GM19240 (cell line): ENCODE results near the gene RFTN1.
A peak's percentile ranks its signal among the peaks of the same experiment; 100 is the strongest.

Experiments
- DNase-seq: peaks from one replicate; pipeline ENCODE4 v3.0.0; 2011; ENCODE audit warnings: low spot score; ENCODE audit not compliant: insufficient read length

RFTN1 gene, protein sequence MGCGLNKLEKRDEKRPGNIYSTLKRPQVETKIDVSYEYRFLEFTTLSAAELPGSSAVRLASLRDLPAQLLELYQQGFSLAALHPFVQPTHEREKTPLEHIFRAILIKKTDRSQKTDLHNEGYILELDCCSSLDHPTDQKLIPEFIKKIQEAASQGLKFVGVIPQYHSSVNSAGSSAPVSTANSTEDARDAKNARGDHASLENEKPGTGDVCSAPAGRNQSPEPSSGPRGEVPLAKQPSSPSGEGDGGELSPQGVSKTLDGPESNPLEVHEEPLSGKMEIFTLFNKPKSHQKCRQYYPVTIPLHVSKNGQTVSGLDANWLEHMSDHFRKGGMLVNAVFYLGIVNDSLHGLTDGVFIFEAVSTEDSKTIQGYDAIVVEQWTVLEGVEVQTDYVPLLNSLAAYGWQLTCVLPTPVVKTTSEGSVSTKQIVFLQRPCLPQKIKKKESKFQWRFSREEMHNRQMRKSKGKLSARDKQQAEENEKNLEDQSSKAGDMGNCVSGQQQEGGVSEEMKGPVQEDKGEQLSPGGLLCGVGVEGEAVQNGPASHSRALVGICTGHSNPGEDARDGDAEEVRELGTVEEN

DNA sequence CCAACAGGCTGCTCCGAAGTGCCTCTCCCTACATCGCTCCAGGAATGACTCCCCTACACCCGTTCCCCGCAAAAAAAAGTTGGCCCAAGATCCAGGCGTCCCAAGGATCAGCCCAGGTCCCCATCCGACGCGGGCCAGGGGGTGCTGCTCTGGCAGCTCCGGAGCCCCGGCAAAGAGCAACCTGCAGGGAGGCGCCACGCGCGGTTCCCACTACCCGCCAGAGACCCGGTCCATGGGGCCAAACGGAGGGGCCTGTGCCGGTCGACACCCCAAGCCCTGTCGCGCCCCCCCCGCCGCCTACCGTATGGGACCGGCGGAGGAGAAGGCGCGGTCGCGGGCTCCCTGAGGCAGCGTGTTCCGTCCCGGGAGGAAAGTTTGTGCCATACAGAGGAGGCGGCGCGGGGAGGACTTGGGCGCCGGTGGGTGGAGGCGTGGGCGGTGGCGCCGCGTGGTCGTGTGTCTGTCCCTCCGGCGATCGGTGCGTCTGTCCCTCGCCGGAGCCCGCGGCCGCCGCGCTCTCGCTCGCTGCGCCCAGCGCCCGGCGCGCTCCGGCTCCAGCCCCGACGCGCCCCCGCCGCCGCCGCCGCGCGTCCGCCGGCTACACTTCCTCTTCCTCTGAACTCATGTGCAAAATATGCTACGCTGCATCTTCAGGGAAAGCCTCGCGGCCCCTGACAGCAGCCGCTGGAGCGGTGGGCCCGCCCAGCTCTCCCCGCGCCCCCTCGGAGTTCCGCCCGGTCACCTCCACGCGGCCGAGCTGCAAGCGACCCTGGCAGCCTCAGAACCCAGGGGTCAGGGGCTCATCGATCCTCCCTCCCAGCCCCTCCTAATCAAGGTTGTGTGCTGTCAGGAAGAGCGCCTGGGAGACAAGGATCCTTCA lies at the start of gene RFTN1:
TSS of gene RFTN1 (minus strand) at position 559 of the 880 bp plus-strand sequence. CDS start 19,830 bp downstream, outside the sequence.
- DNase-seq: no peak

DNA sequence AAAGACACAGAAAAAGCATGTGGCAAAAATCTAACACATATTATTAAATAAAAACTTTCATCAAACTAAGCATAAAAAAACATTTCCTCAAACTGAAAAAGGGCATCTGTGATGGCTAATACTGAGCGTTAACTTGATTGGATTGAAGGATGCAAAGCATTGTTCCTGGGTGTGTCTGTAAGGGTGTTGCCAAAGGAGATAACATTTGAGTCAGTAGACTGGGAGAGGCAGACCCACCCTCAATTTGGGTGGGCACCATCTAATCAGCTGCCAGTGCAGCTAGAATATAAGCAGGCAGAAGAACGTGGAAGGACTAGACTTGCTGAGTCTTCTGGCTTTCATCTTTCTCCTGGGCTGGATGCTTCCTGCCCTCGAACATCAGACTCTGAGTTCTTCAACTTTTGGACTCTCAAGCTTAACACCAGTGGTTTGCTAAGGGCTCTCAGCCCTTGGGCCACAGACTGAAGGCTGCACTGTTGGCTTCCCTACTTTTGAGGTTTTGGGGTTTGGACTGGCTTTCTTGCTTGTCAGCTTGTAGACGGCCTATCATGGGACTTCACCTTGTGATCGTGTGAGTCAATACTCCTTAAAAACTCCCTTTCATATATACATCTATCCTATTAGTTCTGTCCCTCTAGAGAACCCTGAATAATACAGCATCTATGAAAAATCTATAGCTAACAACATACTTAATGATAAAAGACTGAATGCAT lies 46.3 kb upstream of the RFTN1 start:
- DNase-seq: no peak

DNA sequence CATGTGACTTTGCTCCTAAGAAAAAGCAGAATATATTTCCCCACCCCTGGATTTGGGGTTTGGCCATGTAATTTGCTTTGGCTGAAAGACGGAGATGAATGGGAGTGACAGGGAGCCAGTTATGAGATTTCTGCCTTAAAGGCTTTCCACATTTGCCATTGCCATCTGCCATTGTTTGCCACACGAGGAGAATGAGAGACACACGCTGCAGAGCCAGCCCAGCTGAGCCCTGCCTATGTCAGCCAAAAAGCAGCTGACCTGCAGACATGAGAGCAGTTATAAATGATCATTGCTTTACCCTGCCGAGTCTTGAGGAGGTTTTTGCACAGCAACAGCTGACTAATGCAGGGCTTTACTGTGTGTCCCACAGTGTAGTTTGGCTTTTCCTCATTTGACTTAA lies 40.6 kb upstream of the RFTN1 start:
- no peak for DNase-seq

DNA sequence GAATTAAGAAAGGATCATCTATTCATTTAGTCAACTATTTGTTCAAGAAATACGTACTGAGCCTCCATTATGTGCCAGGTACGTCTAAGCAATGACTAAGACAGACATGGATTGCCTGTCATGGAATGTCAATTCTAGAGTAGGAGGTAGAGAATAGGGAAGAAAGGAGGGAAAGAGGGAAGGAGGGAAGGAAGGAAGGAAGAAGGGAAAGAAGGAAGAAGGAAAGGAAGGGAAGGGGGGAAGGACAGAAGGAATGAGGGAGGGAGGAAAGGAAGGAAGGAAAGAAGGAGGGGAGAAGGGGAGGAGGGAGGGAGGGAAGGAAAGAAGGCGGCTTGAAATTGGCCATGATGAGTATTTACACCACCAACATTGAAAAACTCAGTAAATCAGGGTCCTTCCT lies 39.3 kb upstream of the RFTN1 start:
- no peak for DNase-seq

DNA sequence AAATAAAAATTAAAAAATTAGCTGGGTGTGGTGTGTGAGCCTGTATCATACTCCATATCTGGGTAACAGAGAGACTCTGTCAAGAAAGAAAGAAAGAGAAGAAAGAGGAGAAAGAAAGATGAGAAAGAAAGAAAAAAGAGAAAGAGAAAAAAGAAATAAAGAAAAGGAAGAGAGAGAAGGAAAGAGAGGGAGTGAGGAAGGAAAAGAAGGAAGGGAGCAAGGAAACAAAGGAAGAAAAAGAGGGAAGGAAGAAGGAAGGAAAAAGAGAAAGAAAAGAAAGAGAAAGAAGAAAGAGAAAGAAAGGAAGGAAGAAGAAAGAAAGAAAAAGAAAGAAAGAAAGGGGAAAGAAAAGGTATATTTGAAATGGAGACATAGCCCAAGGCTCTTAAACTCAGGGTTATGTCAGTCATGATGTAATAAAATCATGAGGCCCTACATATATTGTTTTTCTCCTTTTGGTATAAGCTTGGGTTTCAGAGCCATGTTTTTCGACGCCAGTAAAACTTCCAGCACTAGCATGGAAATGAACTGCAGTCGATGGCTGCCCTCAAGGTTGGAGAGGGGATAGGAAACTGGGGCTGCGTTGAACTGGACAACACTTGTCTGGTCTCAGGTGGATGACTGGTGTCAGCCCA lies 38.0 kb upstream of the RFTN1 start:
- DNase-seq: no peak

DNA sequence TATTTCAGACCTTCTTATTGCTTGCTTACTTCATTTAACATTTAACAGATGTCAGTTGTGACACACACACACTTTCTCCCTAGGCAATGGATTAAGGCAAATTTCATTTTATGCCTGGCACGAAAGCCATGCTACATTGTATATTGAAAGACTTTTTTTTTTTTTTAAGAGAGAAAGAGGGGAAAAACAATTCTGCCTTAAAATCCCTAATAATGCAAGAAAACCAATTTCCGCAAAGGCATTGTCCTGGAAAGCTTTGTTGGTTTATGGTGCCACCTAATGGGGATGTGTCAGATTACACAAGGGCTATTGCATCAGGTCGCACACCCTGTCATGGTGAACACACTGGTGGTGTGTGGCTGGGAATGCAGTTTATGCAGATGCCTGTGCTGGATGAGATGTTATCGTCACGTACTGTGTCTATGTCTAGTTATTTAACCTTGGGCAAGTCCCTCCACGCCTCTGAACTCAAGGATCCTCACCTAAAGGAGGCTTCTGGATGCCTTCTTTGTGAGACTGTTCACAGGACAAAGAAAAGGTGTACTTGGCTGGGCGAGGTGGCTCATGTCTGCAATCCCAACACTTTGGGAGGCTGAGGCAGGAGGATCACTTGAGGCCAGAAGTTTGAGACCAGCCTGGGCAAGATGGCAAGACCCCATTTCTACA lies 37.3 kb upstream of the RFTN1 start:
- peak; percentile 44 for DNase-seq

DNA sequence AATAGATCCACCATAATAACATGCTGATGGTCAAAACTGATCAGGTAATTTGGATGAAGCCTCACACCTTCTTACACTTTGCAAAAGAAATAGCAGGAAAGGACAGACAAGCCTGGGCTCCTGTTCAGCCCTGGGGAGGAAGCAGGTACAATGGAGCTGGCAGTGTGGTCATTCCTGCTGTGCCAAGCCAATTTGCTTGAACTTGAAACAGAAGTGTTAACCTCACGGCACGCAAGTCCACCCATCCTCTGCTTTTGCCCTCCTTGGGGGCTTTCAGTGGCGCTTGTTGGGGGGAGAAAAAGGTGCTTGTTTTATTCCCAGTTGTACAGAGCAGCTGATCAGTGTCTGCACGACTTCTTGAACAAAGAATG lies 36.8 kb upstream of the RFTN1 start:
- no peak for DNase-seq

DNA sequence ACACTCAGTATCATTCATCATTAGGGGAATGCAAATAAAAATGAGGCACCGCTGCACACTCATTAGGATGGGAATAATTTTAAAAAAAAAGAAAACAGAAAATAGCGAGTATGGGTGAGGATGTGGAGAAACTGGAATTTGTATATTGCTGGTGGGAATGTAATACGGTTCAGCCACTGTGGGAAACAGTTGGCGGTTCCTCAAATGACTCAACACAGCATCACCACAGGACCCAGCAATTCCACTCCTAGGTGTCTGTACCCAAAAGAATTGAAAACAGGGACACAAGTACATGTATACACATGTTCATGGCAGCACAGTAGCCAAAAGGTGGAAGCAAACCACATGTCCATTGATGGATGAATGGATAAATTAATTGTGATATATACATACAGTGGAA lies 35.2 kb upstream of the RFTN1 start:
- DNase-seq: no peak

DNA sequence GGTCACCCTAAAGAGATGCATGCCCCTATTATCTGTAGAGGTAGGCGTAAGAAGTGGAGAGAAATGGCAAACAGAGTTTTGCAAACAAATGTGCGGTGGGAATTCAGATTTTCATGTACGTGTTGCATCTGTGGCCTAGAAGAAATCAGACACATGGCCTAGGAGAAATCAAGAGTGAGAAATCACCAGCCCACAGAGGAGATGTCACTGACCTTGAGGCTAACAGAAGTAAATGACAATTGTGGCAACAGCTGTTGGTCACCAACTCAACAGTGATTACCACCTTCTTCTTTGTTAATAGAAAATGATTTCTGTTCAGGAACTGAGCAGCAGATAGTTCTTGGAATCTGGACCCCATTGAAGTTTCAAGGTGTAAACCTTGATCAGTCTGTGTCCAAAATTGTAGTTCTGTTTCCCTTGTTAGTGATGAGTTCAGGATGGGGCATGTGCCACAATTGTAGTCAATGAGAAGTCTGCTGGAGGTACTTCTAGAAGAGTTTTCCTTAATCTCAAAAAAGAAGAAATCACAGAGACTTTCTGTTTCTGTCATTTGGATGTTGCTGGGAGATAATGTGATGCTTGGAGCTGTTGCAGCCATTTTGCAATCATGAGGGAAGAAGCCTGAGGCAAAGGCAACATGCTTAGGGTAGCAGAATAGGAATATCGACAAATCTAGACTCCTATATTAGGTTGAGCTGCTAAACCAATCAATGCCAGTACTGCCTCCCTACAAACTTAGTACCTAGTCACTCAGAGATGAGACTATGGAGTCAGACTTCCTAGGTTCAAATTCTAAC lies 34.3 kb upstream of the RFTN1 start:
- DNase-seq: no peak

DNA sequence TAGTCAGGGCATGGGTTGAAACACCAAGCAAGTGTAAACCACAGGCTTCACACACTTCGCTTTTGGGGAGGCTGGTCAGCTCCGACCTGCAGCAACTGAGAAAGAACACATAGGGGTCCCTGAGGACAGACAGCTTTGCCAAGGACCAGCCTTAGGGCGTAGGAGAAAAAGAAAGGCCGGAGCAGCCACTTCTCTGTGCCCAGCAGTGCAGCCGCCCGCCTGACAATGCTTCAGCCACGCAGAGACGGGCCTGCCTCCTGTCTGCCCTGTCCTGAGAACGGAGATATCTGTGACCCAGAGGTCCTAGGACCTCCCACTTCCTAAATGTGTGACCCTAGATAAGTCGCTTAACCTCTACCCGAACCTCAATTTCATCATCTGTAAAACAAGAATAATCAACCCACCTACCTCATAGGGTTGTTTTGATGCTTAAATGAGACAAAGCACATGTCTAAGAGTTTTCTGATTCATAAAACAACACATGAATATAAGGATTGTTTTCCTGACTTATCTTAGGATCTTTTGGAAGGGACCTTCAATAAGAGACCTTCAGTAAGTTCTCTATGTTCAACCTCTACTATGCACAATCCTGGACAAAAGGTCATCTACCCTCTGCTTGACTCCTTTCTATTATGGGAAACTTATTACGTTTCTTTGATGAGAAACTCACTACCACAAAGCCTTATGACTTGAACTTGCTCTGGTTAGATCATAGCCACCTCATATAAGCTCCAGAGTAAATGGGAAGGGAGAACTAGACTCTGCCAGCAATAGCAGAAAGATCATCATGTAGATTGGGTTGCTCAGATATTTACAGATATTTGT lies 32.9 kb upstream of the RFTN1 start:
- no peak for DNase-seq

DNA sequence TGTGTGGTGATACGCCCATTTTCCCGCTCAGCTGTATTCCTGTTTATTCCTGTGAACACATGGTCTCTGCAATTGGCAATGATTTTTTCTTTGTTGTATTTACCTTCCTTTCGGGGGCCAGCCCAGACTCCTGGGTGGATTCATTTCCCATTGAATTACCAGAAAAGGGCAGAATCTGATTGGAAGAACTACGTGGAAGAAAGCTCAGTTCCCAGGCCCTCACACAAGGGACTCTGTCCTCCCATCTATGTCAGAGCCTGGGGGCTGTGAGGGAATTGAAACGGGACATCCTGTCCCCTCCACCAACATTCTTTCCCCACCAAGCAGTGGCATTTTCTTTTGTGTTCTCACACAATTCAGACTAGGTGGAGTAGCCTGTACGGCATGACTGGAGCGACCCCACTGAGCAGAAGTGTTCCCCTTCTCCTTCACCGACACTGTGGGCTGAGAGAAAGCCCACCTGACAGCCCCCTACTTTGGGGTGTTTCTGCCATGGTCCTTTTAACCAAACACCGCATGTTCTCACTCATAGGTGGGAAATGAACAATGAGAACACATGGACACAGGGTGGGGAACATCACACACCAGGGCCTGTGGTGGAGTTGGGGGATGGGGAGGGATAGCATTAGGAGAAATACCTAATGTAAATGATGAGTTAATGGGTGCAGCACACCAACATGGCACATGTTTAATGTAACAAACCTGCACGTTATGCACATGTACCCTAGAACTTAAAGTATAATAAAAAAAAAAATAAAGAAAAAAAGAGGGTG lies 32.1 kb upstream of the RFTN1 start:
- DNase-seq: no peak

DNA sequence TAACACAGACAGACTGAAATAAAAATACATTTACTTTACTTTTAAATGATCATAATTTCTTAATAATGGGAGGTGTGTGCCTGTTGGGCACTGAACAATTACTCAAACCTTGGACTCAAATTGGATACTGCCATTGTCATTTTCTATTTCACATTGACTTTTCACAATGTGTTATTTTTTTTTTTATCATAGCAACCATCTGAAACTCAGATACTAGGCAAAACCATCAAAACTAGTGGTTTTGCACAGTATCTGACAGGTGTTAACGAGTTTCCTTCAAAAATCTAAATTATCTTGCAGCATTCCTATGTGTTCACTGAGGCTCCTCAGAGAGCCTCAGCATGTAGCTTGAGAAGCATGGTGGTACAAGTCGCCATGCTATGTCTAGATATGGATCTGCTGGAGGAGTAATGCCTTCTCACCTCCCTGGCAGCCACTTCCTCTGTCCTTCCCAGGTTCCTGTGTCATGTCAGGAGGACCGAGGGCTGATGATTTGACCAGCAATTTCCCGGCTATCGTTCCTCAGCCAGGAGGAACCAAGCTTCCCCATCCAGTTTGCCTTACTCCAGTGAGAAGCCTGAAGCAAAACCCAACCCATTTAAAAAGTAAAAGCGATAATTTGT lies 29.9 kb upstream of the RFTN1 start:
- DNase-seq: no peak

DNA sequence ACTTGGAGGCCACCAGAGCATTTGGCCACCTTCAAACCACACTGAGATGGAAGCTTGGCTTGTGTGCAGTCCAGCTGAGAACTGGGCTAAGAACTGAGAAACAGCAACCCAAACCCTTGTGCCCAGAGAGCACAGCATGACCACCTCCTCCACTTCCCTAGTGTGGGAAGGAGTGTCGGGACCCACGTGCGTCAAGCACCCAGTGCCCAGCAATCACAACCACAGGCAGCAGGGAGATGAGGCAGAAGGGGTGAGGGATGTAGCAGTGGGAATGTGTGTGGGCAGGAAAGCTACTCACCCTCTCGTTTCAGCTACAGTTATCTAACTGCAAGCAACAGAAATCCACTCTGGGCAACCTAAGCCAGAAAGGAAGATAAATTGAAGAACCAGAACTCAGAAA lies 25.0 kb upstream of the RFTN1 start:
- no peak for DNase-seq

DNA sequence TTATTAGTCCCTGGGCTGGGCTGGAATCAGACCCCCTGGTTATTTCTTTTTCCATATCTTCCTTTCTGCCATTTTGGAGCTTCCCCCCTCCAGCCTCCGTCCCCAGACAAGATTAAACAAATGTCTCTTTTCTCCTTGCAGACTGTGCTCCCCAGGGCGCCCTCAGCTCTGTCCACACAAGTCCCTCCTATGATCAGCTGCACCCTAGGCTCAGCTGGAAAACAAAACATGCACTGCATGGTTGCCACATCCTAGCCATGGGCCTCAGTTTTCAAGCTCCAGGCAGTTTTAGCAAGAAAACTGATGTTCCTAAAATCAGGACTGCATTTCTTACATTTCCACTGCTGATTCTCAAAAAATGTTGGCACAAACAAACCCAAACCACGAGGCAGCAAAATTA lies 23.5 kb upstream of the RFTN1 start:
- no peak for DNase-seq

DNA sequence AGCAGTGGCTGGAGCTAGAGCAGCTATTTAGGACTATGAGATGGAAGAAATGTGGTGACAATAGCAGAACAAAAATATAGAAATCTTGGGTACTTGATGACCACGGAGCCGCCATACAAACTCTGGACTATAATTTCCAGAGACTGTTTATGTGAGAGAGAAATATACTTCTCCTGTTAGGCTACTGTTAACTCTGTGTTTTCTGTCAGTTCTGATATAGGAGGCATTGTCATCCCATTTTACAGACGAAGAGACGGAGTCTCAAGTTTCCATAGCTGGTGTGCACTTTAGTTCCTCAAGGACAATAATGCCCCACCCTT lies 22.8 kb upstream of the RFTN1 start:
- no peak for DNase-seq

DNA sequence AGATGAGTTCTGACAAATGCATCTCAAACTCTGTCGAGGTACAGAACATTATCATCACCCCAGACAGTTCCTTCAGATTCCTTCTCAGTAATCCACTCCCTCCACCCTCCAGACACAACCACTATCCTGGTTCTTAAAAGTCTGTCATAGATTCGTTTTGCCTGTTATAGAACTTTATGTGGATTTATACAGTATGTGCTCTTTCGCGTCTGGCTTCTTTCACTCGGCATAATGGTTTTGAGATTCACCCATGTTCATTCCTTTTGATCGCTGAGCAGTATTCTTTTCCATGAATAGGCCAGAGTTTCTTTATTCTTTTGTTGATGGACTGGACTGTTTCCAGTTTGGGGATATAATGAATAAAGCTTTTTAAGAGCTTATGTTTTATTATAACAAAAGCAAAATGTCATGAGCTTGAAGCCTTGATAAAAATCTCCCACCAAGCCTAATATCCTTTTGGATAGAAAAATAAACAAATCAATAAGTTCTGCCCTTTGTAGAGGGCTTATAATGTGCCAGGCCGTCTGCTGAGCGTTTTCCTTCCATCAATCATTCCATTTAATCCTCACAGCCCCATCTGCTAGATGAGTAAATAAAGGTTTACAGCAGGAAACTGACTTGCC lies 21.3 kb upstream of the RFTN1 start:
- DNase-seq: no peak

DNA sequence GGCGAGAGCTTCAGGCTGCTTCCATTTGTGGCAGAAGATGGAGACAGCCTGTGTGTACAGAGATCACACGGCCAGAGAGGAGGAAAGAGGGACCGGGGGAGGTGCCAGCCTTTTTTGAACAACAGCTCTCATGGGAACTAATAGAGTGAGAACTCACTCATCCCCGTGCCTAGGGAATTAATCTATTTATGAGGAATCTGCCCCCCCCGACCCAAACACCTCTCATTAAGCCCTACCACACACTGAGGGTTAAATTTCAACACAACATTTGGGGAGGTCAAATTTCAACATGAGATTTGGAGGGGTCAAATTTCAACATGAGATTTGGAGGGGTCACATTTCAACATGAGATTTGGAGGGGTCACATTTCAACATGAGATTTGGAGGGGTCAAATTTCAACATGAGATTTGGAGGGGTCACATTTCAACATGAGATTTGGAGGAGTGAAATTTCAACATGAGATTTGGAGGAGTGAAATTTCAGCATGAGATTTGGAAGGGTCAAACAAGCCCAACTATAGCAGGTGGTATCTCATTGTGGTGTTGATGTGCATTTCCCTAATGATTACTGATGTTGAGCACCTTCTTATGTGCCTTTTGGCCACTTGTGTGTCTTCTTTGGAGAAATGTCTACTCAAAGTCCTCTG lies 20.6 kb upstream of the RFTN1 start:
- no peak for DNase-seq
